Calu3 (cell line): ENCODE data around the gene ZNF773. TPM values are rescaled to one million over a fixed set of nuclear protein-coding genes. Genes with fewer than 3 reads are reported as not detected.

ENCODE experiments used
- BruUV-seq: library from RNA; stranded (reverse); fragments of 400-500 nt; replicated peaks from 2 replicates; lab custom pipeline; 2021; lab: Mats Ljungman, UMichigan
- CTCF ChIA-PET: fragments of 300-600 bp; sonication (Branson Sonifier 250); formaldehyde crosslinking; loops from one replicate; lab custom pipeline; 2022; ENCODE audit warnings: antibody characterized with exemption; lab: Charles Lee
- DNase-seq: peaks from one replicate; pipeline ENCODE4 v3.0.0; 2022
- H3K27ac Mint-ChIP-seq: one replicate; pipeline ENCODE4 v1.8.0; 2022; ENCODE audit warnings: mixed read lengths; ENCODE audit not compliant: unreplicated experiment
- H3K27me3 Mint-ChIP-seq: one replicate; pipeline ENCODE4 v1.8.0; 2022; ENCODE audit warnings: mixed read lengths; ENCODE audit not compliant: unreplicated experiment
- H3K36me3 Mint-ChIP-seq: one replicate; pipeline ENCODE4 v1.8.0; 2022; ENCODE audit warnings: mild to moderate bottlenecking, moderate library complexity, mixed read lengths; ENCODE audit not compliant: insufficient read depth, unreplicated experiment
- H3K4me1 Mint-ChIP-seq: one replicate; pipeline ENCODE4 v1.8.0; 2022; ENCODE audit warnings: mild to moderate bottlenecking, low read depth, mixed read lengths; ENCODE audit not compliant: unreplicated experiment
- H3K4me3 Mint-ChIP-seq: one replicate; pipeline ENCODE4 v1.8.0; 2022; ENCODE audit warnings: mild to moderate bottlenecking, low read depth, moderate library complexity, mixed read lengths; ENCODE audit not compliant: unreplicated experiment
- H3K9me3 Mint-ChIP-seq: one replicate; pipeline ENCODE4 v1.8.0; 2022; ENCODE audit warnings: low read depth, mixed read lengths; ENCODE audit not compliant: unreplicated experiment
- CTCF ChIP-seq: fragments of 200-600 bp; IDR thresholded peaks from one replicate; pipeline ENCODE4 v1.8.0; 2022; ENCODE audit warnings: antibody characterized with exemption; ENCODE audit not compliant: unreplicated experiment
- intact Hi-C: fragments of 100-400 bp; cut with micrococcal nuclease; formaldehyde crosslinking; loops from one replicate; pipeline ENCODE4 v1.10.0; 2022; ENCODE audit not compliant: unreplicated experiment
- total RNA-seq: library from RNA; stranded (reverse); gene quantifications from 2 replicates; pipeline ENCODE4 v1.2.3, GENCODE V29; 2022

Gene ZNF773
- total RNA-seq, 1 experiment from 2014 or later: 13.4 TPM

- no peaks in the 10 kb centered on the region for H3K27me3 Mint-ChIP-seq
- CTCF ChIA-PET: interaction anchor here (0.6 kb wide), 1 partner anchor 336 kb away, joined by 3 read pairs; no protein-coding TSS in a partner anchor
- no peak for TF ChIP-seq CTCF
- H3K4me1 Mint-ChIP-seq: peaks cover 11% of the 10 kb centered on the region
- H3K9me3 Mint-ChIP-seq: peaks cover 25% of the 10 kb centered on the region
- H3K36me3 Mint-ChIP-seq: peaks cover 60% of the 10 kb centered on the region
- DNase-seq: no peak
- no TSS peak for BruUV-seq
- H3K4me3 Mint-ChIP-seq: peak overlapping the region; percentile 97
- intact Hi-C loops: no loop called here
- H3K27ac Mint-ChIP-seq: no peak overlapping the region
Measured at GRCh38 chr19:57557659-57558058, 57.9 kb downstream of the ZNF773 start.

Other genes with a start within 250 kb of the ZNF773 start
- 68.2 and 74.8 TPM in 2 replicates for gene ZNF460, start 219.5 kb upstream of the ZNF773 start, total RNA-seq
- gene ZNF543, start 179.5 kb upstream of the ZNF773 start, total RNA-seq: 8.5 and 9.0 TPM in 2 replicates
- gene ZNF304, start 148.7 kb upstream of the ZNF773 start, total RNA-seq: 6.2 and 6.5 TPM in 2 replicates
- 11.7 and 16.3 TPM in 2 replicates for gene TRAPPC2B, start 136.4 kb upstream of the ZNF773 start, total RNA-seq
- 7.2 and 7.7 TPM in 2 replicates for gene ZNF547, start 136.4 kb upstream of the ZNF773 start, total RNA-seq
- gene ZNF548, start 110.1 kb upstream of the ZNF773 start, total RNA-seq: 20.3 and 23.0 TPM in 2 replicates
- 14.7 and 15.8 TPM in 2 replicates for gene ZNF17, start 88.8 kb upstream of the ZNF773 start, total RNA-seq
- gene ZNF749, start 64.6 kb upstream of the ZNF773 start, total RNA-seq: 20.4 and 20.8 TPM in 2 replicates
- 1.0 and 2.0 TPM in 2 replicates for gene VN1R1, start 42.8 kb upstream of the ZNF773 start, total RNA-seq
- 11.4 and 15.6 TPM in 2 replicates for gene ZNF772, start 22.4 kb upstream of the ZNF773 start, total RNA-seq
- 17.9 and 19.6 TPM in 2 replicates for gene ZNF419, start 12.2 kb upstream of the ZNF773 start, total RNA-seq
- gene ZNF549, start 27.4 kb downstream of the ZNF773 start, total RNA-seq: 6.4 and 7.1 TPM in 2 replicates
- gene ZNF550, start 59.9 kb downstream of the ZNF773 start, total RNA-seq: 18.6 and 22.4 TPM in 2 replicates
- gene ZNF416, start 79.0 kb downstream of the ZNF773 start, total RNA-seq: 6.1 and 6.6 TPM in 2 replicates
- not detected in 2 replicates for gene ZIK1, start 84.2 kb downstream of the ZNF773 start, total RNA-seq
- gene ZNF530, start 99.9 kb downstream of the ZNF773 start, total RNA-seq: 8.2 and 10.4 TPM in 2 replicates
- gene ZNF134, start 114.3 kb downstream of the ZNF773 start, total RNA-seq: 11.4 and 13.2 TPM in 2 replicates
- gene ZNF211, start 133.2 kb downstream of the ZNF773 start, total RNA-seq: 10.2 and 11.0 TPM in 2 replicates
- not detected in 2 replicates for gene ZSCAN4, start 169.0 kb downstream of the ZNF773 start, total RNA-seq
- 14.7 and 17.0 TPM in 2 replicates for gene ZNF551, start 182.0 kb downstream of the ZNF773 start, total RNA-seq
- gene ZNF154, start 209.3 kb downstream of the ZNF773 start, total RNA-seq: not detected in 2 replicates
- gene ZNF671, start 227.7 kb downstream of the ZNF773 start, total RNA-seq: 1.8 and 2.1 TPM in 2 replicates
- gene ZNF776, start 246.9 kb downstream of the ZNF773 start, total RNA-seq: 19.7 and 21.6 TPM in 2 replicates